ENCODE measurements around the gene XPNPEP3. TPM values are rescaled to one million over a fixed set of nuclear protein-coding genes. Genes with fewer than 3 reads are reported as not detected.
"Not testable (repeated sequence)": the region's sequence is repeated elsewhere in the genome, so short reads cannot be mapped to it uniquely, and the experiment has no call there.

The XPNPEP3 gene
- 3.5 and 14.7 TPM in 2 replicates for total RNA-seq

GRCh38 chr22:40856513-40857308 is at the start of gene XPNPEP3, which contains the start of gene ST13:
Gene XPNPEP3, plus strand, starts transcription at chr22:40857148. Its CDS starts 34 bp downstream, at chr22:40857182.
Gene ST13, minus strand, starts transcription at chr22:40856639. Its CDS starts 99 bp downstream, at chr22:40856540.
- DNase-seq (ENCODE audit: low read depth), result peak; percentile 89

DNA sequence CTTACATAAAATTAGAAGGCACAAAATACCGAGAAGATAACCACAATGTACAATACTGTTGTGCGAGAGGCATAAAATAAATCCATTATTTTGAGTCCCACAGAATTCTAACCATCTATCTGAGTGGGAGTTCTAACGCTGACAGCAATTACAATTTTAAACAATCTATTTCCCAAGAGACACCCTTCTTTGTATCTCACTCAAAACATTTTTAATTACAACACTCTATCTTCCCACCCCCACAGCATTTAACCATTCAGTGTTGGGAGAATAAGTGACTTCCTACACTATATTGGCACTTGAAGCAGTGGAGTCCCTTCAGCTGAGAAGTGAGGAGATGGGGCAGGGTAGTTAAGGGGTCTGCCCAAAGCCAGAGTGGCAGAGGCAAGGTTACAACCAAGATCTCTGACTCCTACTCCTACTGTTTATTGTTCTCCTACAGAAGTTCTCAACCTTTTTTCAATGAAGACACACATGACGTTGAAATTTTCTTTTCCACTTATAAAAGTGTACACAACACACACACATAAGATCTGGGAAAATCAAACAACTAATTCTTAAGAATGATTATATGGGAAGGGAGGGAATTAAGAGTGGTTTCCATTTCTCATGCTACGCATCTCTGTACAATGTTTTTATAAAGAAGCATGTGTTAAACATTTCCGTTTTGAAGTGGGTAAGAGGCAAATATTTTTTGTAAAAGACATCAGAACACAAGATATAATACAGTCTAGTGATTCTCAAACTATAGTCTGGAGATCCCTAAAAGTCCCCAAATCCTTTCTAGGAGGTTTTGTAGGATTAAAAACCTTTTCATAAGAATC is 48.7 kb upstream of the XPNPEP3 start:
- DNase-seq (ENCODE audit: low read depth), result no peak

DNA sequence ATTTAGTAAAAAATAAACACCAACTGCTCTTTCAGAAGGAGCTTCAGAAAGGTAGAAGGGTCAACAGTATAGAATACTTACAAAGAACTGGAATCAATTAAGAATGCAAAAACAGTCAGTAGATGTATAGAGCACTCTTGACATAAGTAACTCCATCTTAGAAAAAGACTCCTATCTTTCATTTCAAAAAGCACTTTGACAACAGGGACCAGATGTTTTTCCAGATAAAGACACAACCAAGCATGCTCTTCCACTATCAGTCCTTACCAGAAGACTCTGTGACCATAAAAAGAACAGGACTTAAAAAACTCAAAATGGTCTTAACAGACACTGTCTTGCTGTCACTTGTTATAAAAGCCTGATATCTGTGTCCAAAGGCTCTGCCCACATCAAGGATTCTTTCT is 43.0 kb upstream of the XPNPEP3 start:
- DNase-seq (ENCODE audit: low read depth), result no peak

DNA sequence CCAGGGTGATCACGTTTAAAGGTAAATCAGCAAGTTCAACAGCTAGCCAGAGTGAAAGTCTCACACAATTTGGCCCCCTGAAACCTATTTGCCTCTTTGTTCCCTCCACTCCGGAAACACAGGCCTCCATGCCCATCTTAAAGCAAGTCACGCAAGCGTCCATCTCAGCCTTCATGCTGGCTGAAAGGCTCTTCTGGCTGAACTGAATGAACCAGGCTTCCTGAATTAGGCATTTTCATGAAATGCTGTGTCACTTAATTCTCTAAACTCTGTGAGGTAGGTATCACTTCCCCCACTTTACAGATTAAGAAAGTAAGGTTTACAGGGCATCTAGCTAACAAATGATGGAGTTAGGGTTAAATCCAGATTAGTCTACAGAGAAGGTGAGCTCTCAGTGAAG is 39.2 kb upstream of the XPNPEP3 start:
- DNase-seq (ENCODE audit: low read depth), result no peak

DNA sequence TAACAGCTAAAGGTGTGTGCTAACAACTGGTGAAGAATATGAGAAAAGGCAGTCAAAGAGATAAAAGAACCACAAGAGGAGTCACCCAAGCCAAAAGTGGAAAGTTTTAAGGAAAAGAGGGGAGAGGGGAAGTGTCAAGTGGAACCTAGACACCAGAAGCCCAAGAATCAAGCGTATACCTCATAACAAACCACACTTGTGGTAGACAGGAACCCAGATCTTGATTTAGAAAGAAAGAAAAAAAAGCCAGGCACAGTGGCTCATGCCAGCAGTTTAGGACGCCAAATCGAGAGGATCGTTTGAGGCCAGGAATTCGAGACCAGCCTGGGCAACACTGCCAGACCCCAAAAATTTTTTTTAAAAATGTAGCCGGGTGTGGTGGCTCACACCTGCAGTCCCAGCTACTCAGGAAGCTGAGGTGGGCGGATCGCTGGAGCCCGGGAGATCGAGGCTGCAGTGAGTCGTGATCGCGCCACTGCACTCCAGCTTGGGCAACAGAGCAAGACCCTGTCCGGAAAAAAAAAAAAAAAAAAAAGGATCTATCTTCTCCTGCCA is 38.7 kb upstream of the XPNPEP3 start:
- DNase-seq (ENCODE audit: low read depth), result no peak

DNA sequence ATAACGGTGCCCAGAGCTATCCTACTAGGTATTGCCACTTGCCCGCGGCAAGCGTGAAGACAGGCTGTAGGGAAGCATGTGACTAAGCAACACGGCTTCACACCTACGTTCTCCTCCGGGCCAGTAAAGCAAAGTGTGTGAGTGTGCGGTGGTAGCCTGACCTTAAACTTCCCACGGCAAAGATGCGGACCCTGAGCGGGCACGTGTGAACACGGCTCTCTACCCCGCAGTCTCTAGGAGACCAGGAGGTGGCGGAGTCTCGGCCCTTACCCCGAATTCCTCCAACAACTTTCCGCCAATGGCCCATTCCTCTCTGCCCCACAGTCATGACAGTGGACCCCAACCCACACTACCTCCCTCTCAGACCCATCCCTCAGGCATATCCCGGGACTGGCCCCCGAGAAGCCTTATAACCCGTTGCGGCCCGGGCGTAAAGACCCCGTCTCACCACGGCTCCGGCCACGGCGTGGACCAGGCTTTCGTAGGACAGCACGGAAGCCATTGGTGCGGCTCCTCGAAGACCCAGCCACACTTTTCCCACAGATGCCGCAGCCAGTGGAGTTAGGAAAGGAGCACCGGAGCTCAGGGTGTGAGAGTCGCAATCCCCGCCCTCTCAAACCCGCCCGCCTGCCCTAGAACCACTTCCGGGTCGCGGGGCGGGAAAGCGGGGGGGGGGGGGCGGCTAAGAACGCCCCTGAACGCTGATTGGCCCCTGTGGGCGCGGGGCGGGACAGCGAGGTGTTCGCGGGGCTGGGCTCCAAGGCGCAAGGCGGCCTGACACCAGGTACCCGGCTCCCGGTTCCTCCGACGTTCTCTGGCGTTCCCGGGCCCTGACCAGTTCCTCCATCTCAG is 38.0 kb upstream of the XPNPEP3 start, which contains the start of gene SLC25A17:
SLC25A17 (minus strand) TSS at position 600 of the 852 bp plus-strand sequence; CDS start at position 502, 98 bp downstream.
- peak; percentile 53 for DNase-seq (ENCODE audit: low read depth)

- DNase-seq (ENCODE audit: low read depth), result peak; percentile 19
Observed at GRCh38 chr22:40819599-40820140, 37.3 kb upstream of the XPNPEP3 start.

DNA sequence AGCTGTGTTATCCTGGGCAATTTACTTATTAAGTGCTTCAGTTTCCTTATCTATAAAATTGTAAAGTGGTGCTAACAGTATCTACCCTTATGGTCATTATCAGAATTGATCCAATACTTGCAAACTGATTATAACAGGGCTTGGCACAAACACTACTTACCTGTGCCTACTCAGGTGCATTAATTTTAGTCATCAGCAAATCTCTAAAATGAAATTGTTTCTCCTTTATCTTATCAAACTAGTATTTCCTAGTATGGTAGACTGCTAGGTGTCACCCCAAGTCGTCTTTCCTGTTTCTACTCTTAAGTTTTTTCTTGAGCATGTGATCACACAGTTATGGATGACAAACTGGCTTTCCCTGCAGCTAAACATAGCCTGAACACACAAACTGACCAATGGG is 33.5 kb upstream of the XPNPEP3 start:
- no peak for DNase-seq (ENCODE audit: low read depth)

- DNase-seq (ENCODE audit: low read depth), result not testable (repeated sequence)
Observed at GRCh38 chr22:40826292-40826691, 30.7 kb upstream of the XPNPEP3 start.

- DNase-seq (ENCODE audit: low read depth), result peak; percentile 58
Observed at GRCh38 chr22:40826984-40827741, 29.8 kb upstream of the XPNPEP3 start.

DNA sequence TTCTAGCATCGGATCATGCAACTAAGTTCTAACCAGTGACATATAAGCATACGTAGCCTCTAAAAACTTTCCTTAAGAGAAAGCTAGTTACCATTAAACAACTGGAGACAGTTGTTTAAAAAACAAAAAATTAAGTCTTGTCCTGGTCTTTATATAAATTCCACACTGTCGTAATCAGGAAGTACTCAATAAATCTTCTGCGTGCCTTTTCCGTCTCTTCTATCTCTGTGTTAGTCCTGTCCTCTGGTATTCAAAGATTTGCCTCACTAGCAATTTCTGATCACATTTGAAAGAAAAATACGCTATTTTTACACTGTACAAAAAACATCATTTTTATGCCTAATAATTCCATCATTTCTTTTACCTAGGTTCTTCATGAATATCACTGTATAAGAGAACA is 27.8 kb upstream of the XPNPEP3 start:
- no peak for DNase-seq (ENCODE audit: low read depth)

- no peak for DNase-seq (ENCODE audit: low read depth)
Observed at GRCh38 chr22:40834619-40835018, 22.3 kb upstream of the XPNPEP3 start.

GRCh38 chr22:40838486-40838885 is 18.5 kb upstream of the XPNPEP3 start:
- DNase-seq (ENCODE audit: low read depth), result no peak

GRCh38 chr22:40844951-40845350 is 12.0 kb upstream of the XPNPEP3 start:
- no peak for DNase-seq (ENCODE audit: low read depth)

DNA sequence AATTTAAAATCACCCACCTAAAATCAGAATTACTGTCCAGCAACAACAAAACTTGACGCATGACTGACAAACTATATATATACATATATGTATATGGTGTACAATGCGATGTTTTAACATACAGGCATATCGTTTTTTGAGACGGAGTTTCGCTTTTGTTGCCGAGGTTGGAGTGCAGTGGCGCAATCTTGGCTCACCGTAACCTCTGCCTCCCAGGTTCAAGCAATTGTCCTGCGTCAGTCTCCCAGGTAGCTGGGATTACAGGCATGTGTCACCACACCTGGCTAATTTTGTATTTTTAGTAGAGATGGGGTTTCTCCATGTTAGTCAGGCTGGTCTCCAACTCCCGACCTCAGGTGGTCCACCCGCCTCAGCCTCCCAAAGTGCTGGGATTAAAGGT is 11.1 kb upstream of the XPNPEP3 start:
- DNase-seq (ENCODE audit: low read depth), result not testable (repeated sequence)

- no peak for DNase-seq (ENCODE audit: low read depth)
Observed at GRCh38 chr22:40853333-40853732, 3.6 kb upstream of the XPNPEP3 start.

- DNase-seq (ENCODE audit: low read depth), result no peak
Observed at GRCh38 chr22:40853961-40854360, 3.0 kb upstream of the XPNPEP3 start.

GRCh38 chr22:40855071-40855978 is 1.6 kb upstream of the XPNPEP3 start:
- no peak for DNase-seq (ENCODE audit: low read depth)

DNA sequence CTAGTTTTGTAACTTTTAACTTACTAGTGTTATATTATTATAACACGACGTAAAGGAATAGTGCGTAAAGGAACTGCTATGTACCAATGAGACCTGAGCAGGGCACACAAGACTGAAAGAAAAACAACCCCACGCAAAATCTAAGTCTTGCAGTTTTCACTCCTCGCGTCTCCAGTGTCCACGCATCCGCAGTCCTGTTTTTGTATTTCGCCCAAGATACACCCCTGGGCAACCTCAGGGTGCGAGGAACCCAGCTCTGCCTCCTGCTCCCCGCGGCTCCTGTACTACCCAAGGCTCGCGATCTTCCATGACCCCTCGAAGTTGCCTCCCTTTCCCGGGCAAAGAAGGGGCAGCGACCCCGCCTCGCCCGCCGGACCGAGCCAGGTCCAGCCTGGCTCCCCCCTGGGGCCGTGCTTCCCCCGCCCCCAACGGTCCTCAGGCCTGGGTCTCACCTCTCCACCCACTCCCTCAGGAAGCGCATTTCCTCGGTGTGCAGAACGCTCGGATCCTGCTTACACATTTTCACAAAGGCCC is 902 bp upstream of the XPNPEP3 start:
- no peak for DNase-seq (ENCODE audit: low read depth)
